Body of pancreas (tissue), 4 donors: ENCODE results near the gene CAMK4. TPM values are rescaled to one million over a fixed set of nuclear protein-coding genes. Genes with fewer than 3 reads are reported as not detected.

Experiments used
- ATAC-seq: fragments of 150-250 bp; one replicate; pipeline ENCODE4 v1.9.1; 2016
- DNase-seq, 4 donors: peaks; one replicate each; pipeline ENCODE4 v3.0.0-alpha.2; 2019
- H3K27ac ChIP-seq, 4 donors: fragments of 200-600 bp; sonication (generic); 1 replicate in 3 of 4; 2 replicates in 1 of 4; pipeline versions ENCODE4 v1.5.1 to v1.6.1; 2016 to 2019; ENCODE audit warnings: mild to moderate bottlenecking in 1 of 4, mixed read lengths in 1 of 4, moderate library complexity in 1 of 4
- H3K27me3 ChIP-seq, 2 donors: fragments of 200-600 bp; sonication (generic); one replicate each; pipeline ENCODE4 v1.6.0; 2016; ENCODE audit warnings: mild to moderate bottlenecking in 1 of 2
- H3K36me3 ChIP-seq, 2 donors: fragments of 200-600 bp; sonication (generic); replicated peaks in 1 of 2; 2 replicates each; pipeline ENCODE4 v1.5.1; 2016; ENCODE audit warnings: low read depth in 2 of 2; ENCODE audit not compliant: insufficient read depth in 1 of 2
- H3K4me1 ChIP-seq: fragments of 200-600 bp; sonication (generic); one replicate; pipeline ENCODE4 v1.6.0; 2016
- H3K4me3 ChIP-seq, 2 donors: fragments of 200-600 bp; sonication (generic); 1 replicate in 1 of 2; 2 replicates in 1 of 2; pipeline ENCODE4 v1.5.1; 2016 to 2019
- H3K9me3 ChIP-seq, 3 donors: fragments of 200-600 bp; sonication (generic); 1 replicate in 2 of 3; 2 replicates in 1 of 3; pipeline ENCODE4 v1.5.1; 2016
- POLR2A ChIP-seq, 3 donors: fragments of 450-650 bp; IDR thresholded peaks; one replicate each; pipeline ENCODE4 v1.6.1; 2016; ENCODE audit warnings: antibody characterized with exemption in 3 of 3, mild to moderate bottlenecking in 2 of 3
- WGBS, 2 donors: methylation state at CpG; one replicate each; pipeline ENCODE4 v1.1.5; 2017; 5-methylcytosine and 5-hydroxymethylcytosine counted together
- intact Hi-C: fragments of 100-400 bp; cut with DNase I; formaldehyde crosslinking; loops from one replicate; pipeline ENCODE4 v1.15.1; 2023
- total RNA-seq, 2 donors: library from RNA; depleted of rRNA; stranded (reverse); fragments of >200 nt; gene quantifications; one replicate each; pipeline ENCODE4 v1.1.0, GENCODE V29; 2016
- TF ChIP-seq, protein P1 (sequence below), 7 experiments: fragments of 450-650 bp in 4 of 7; fragments of 200-600 bp in 3 of 7; sonication (generic) in 3 of 7; IDR thresholded peaks; one replicate each; pipeline ENCODE4 v1.5.1; 2016 to 2019; ENCODE audit warnings: antibody characterized with exemption in 7 of 7

CAMK4 gene
- total RNA-seq, 2 donors from 2014 or later, result 0.78 TPM; not detected in 1

DNA sequence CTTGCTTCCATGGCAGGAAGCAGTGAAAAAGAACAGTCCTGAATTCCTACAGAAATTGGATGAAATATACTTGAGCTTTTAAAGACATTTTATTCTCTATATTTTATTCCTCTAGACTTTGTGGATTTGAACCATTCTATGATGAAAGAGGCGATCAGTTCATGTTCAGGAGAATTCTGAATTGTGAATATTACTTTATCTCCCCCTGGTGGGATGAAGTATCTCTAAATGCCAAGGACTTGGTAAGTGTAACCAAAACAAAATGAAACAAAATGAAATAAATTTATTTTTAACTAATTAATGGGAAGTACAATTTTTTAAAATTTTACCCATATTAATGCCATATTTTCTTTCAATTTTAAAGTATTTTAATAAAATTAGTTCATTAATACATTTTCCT lies 254.1 kb downstream of the CAMK4 start:
- H3K4me3 ChIP-seq, result no peak overlapping the region
- no peaks in the 10 kb centered on the region for H3K4me1 ChIP-seq
- H3K27me3 ChIP-seq, result no peaks in the 10 kb centered on the region
- no peaks in the 10 kb centered on the region for H3K36me3 ChIP-seq
- no peak overlapping the region for H3K27ac ChIP-seq
- DNase-seq, result no peak
- intact Hi-C loops, result no loop called here
- ATAC-seq, result no peak
- no peak for TF ChIP-seq POLR2A (IDR thresholded peaks at IDR 0.05)
- TF ChIP-seq, protein P1, sequence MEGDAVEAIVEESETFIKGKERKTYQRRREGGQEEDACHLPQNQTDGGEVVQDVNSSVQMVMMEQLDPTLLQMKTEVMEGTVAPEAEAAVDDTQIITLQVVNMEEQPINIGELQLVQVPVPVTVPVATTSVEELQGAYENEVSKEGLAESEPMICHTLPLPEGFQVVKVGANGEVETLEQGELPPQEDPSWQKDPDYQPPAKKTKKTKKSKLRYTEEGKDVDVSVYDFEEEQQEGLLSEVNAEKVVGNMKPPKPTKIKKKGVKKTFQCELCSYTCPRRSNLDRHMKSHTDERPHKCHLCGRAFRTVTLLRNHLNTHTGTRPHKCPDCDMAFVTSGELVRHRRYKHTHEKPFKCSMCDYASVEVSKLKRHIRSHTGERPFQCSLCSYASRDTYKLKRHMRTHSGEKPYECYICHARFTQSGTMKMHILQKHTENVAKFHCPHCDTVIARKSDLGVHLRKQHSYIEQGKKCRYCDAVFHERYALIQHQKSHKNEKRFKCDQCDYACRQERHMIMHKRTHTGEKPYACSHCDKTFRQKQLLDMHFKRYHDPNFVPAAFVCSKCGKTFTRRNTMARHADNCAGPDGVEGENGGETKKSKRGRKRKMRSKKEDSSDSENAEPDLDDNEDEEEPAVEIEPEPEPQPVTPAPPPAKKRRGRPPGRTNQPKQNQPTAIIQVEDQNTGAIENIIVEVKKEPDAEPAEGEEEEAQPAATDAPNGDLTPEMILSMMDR (IDR thresholded peaks at IDR 0.05), result no peak
- WGBS, 2 donors, result 57 to 93% methylated on average over 1 of the region's 1 CpG
- no peaks in the 10 kb centered on the region for H3K9me3 ChIP-seq

DNA sequence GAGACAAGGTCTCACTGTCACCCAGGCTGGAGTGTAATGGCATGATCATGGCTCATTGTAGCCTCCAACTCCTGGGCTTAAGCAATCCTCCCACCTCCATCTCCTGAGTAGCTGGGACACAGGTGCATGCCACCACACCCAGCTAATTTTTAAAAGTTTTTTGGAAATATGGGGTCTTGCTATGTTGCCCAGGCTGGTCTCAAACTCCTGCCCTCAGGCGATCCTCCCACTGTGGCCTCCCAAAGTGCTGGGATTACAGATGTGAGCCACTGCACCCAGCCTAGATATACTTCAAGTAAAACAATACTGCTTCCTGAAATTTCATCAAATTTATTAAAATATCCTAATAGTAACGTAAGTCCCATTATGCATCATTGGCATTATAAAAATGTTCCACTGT lies 254.7 kb downstream of the CAMK4 start:
- Histone ChIP-seq H3K27me3 (no peaks in the 10 kb centered on the region), H3K4me1 (no peaks in the 10 kb centered on the region), H3K9me3 (no peaks in the 10 kb centered on the region), H3K4me3 (no peak overlapping the region), H3K36me3 (no peaks in the 10 kb centered on the region), H3K27ac (no peak overlapping the region)
- intact Hi-C loops, result no loop called here
- TF ChIP-seq, protein P1 (IDR thresholded peaks at IDR 0.05), result no peak
- TF ChIP-seq POLR2A (IDR thresholded peaks at IDR 0.05), result no peak
- WGBS, 2 donors, result 87 to 92% methylated on average over 2 of the region's 2 CpGs
- ATAC-seq (no peak), DNase-seq (no peak)

DNA sequence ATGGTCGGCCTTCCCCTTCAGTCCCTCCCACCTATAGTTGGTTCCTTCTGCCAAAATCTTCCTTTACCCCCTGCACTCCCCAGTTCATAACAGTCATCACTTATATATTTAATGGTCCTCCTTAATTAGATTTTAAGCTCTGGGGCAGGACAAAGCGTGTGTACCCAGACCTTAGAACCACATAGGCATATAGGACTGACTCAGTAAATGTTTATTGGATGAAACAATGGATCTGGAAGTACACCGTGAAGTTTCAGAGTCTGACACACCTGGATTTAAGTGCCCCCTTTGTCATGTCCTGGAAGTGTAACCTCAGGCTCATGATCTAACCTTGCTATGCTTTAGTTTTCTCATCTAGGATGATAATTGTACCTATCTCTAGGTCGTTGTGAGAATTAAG lies 256.2 kb downstream of the CAMK4 start:
- intact Hi-C loops, result no loop called here
- WGBS, 2 donors, result 46 to 55% methylated on average over 4 of the region's 4 CpGs

DNA sequence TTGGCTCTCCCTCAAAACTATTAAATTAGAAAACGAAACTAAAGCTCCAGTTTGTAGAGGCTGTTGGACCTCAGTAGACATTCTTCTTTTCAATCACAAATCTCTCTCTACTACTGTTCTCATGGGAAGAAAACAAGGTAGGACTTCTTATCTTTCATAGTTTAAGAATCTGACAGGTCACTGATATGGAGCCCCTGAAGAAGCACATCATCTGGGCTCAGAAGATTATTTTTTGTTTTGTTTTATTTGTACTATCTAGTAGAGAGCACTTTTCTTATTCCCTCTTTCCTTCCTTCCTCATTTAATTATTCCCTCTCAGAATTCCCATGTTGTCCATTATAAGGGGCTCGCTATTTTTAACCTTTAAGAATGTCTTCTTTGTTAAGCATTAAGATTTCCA lies 261.9 kb downstream of the CAMK4 start:
- Histone ChIP-seq H3K4me3 (no peak overlapping the region), H3K27me3 (no peaks in the 10 kb centered on the region), H3K36me3 (no peaks in the 10 kb centered on the region), H3K4me1 (no peaks in the 10 kb centered on the region), H3K9me3 (no peaks in the 10 kb centered on the region), H3K27ac (no peak overlapping the region)
- WGBS, 2 donors, result 69 to 73% methylated on average over 2 of the region's 2 CpGs
- intact Hi-C loops, result no loop called here
- ATAC-seq (no peak), DNase-seq (no peak)
- TF ChIP-seq, protein P1 (IDR thresholded peaks at IDR 0.05), result no peak
- TF ChIP-seq POLR2A (IDR thresholded peaks at IDR 0.05), result no peak

More for the DNA sequence above, 256.2 kb downstream of the CAMK4 start:
- Histone ChIP-seq H3K9me3 (no peaks in the 10 kb centered on the region), H3K27ac (no peak overlapping the region), H3K4me1 (no peaks in the 10 kb centered on the region), H3K36me3 (no peaks in the 10 kb centered on the region), H3K4me3 (no peak overlapping the region), H3K27me3 (no peaks in the 10 kb centered on the region)
- ATAC-seq (no peak), DNase-seq (no peak)
- TF ChIP-seq, protein P1 (IDR thresholded peaks at IDR 0.05), result no peak
- TF ChIP-seq POLR2A (IDR thresholded peaks at IDR 0.05), result no peak

DNA sequence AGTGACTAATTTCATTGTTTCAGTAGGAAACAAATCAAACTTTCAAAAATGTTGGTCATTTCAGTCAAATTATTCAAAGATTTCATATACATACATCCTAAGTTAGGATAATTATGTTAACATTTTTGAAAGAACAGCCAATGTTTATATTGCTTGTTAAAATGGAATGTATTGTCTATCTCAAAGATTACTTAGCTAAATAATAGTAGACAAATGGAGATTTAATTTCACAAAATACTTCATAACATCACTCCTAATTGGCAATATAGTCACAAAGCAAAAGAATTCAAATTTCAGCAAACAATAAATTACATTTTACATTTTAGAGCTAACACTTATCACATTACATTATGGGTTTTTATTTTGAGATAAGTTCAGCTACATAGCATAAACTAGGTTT lies 262.7 kb downstream of the CAMK4 start:
- TF ChIP-seq, protein P1 (IDR thresholded peaks at IDR 0.05), result no peak
- no peak for TF ChIP-seq POLR2A (IDR thresholded peaks at IDR 0.05)
- Histone ChIP-seq H3K4me1 (no peaks in the 10 kb centered on the region), H3K9me3 (no peaks in the 10 kb centered on the region), H3K27ac (no peak overlapping the region), H3K27me3 (no peaks in the 10 kb centered on the region), H3K36me3 (no peaks in the 10 kb centered on the region), H3K4me3 (no peak overlapping the region)
- DNase-seq (no peak), ATAC-seq (no peak)
- intact Hi-C loops, result no loop called here
